Spleen (tissue), 11 donors: ENCODE results near the gene WWC1. TPM values are rescaled to one million over a fixed set of nuclear protein-coding genes. Genes with fewer than 3 reads are reported as not detected.

Source experiments
- DNase-seq: peaks from one replicate; pipeline ENCODE4 v3.0.0-alpha.2; 2020
- H3K27ac ChIP-seq, 8 donors: fragments of 200-600 bp; sonication (generic) in 7 of 8; 1 replicate in 4 of 8; 2 replicates in 4 of 8; pipeline versions ENCODE4 v1.5.0 to v1.8.0; 2016 to 2021; ENCODE audit warnings: inconsistent platforms in 4 of 8, mild to moderate bottlenecking in 4 of 8, moderate library complexity in 1 of 8
- H3K27me3 ChIP-seq, 7 donors: fragments of 200-600 bp; sonication (generic) in 6 of 7; replicated peaks in 1 of 7; 1 replicate in 4 of 7; 2 replicates in 3 of 7; pipeline versions ENCODE4 v1.5.0 to v1.8.0; 2016 to 2021; ENCODE audit warnings: inconsistent platforms in 3 of 7, mild to moderate bottlenecking in 1 of 7
- H3K36me3 ChIP-seq, 6 donors: fragments of 200-600 bp; sonication (generic) in 5 of 6; 1 replicate in 4 of 6; 2 replicates in 2 of 6; pipeline versions ENCODE4 v1.5.0 to v1.8.0; 2016 to 2021; ENCODE audit warnings: inconsistent platforms in 2 of 6
- H3K4me1 ChIP-seq, 6 donors: fragments of 200-600 bp; sonication (generic) in 5 of 6; 1 replicate in 3 of 6; 2 replicates in 3 of 6; pipeline versions ENCODE4 v1.5.0 to v1.8.0; 2016 to 2021; ENCODE audit warnings: inconsistent platforms in 3 of 6
- H3K4me3 ChIP-seq, 8 donors: fragments of 200-600 bp; sonication (generic) in 7 of 8; 1 replicate in 4 of 8; 2 replicates in 4 of 8; pipeline versions ENCODE4 v1.5.0 to v1.8.0; 2016 to 2021; ENCODE audit warnings: inconsistent platforms in 4 of 8, mild to moderate bottlenecking in 4 of 8, moderate library complexity in 2 of 8
- H3K9me3 ChIP-seq, 8 donors: fragments of 200-600 bp; sonication (generic) in 7 of 8; 1 replicate in 4 of 8; 2 replicates in 4 of 8; pipeline versions ENCODE4 v1.5.0 to v1.8.0; 2016 to 2021; ENCODE audit warnings: inconsistent platforms in 4 of 8
- POLR2A ChIP-seq, 3 donors: fragments of 450-650 bp; IDR thresholded peaks; one replicate each; pipeline ENCODE4 v1.5.1; 2017; ENCODE audit warnings: antibody characterized with exemption in 3 of 3, mild to moderate bottlenecking in 1 of 3
- POLR2AphosphoS5 ChIP-seq, 3 donors: sonication (generic); formaldehyde crosslinking; IDR thresholded peaks; one replicate each; pipeline ENCODE4 v1.5.1; 2017; ENCODE audit warnings: antibody characterized with exemption in 3 of 3
- WGBS, 5 donors: extraction: QIAGEN DNeasy Blood & Tissue Kit in 3 of 5; methylation state at CpG; one replicate each; pipeline versions ENCODE4 v1.1.5 to v1.1.7; 2013 to 2018; 5-methylcytosine and 5-hydroxymethylcytosine counted together
- intact Hi-C: fragments of 100-400 bp; cut with DNase I; formaldehyde crosslinking; loops from one replicate; pipeline ENCODE4 v1.15.0; 2023; ENCODE audit warnings: low total_unique reads
- polyA plus RNA-seq, 3 donors: library from polyadenylated mRNA; stranded (reverse); fragments of 200-250 nt; gene quantifications; one replicate each; pipeline ENCODE4 v1.2.1, GENCODE V29; 2013
- total RNA-seq, 7 donors: library from RNA; depleted of rRNA in 3 of 7; stranded (reverse); fragments of >200 nt in 3 of 7; fragmentation: NEBNext Ultra II Directional in 4 of 7; extraction: Animal tissue kit (Norgen Biotek cat#: 25700) in 4 of 7; gene quantifications; one replicate each; pipeline versions ENCODE4 v1.1.0 to v1.2.1, GENCODE V29; 2016 to 2021
- TF ChIP-seq, protein P1 (sequence below), 11 experiments: fragments of 200-600 bp in 7 of 11; fragments of 450-650 bp in 4 of 11; sonication (generic) in 4 of 11; IDR thresholded peaks in 8 of 11; conservative IDR thresholded peaks in 3 of 11; 1 replicate in 7 of 11; 2 replicates in 4 of 11; pipeline versions ENCODE4 v1.4.0 to v1.8.0; 2016 to 2021; ENCODE audit warnings: antibody characterized with exemption in 11 of 11, inconsistent platforms in 4 of 11, mild to moderate bottlenecking in 1 of 11
- donor health status: healthy with polysubstance abuse.
- donor health status: DM: no; HTN: no; CAD: no; lungs with moderate emphysema.
- donor health status: DM: no; HTN: no; CAD: no.
- donor health status: Bipolar disorder and iron deficiency.
- donor health status: healthy.
- donor health status: DM: no; HTN: no; CAD: no.
- donor health status: DM: yes; HTN: yes; CAD: no.

WWC1 gene
- total and polyA plus RNA-seq, 10 donors, result 0.60 to 5.4 (median 1.3) TPM

DNA sequence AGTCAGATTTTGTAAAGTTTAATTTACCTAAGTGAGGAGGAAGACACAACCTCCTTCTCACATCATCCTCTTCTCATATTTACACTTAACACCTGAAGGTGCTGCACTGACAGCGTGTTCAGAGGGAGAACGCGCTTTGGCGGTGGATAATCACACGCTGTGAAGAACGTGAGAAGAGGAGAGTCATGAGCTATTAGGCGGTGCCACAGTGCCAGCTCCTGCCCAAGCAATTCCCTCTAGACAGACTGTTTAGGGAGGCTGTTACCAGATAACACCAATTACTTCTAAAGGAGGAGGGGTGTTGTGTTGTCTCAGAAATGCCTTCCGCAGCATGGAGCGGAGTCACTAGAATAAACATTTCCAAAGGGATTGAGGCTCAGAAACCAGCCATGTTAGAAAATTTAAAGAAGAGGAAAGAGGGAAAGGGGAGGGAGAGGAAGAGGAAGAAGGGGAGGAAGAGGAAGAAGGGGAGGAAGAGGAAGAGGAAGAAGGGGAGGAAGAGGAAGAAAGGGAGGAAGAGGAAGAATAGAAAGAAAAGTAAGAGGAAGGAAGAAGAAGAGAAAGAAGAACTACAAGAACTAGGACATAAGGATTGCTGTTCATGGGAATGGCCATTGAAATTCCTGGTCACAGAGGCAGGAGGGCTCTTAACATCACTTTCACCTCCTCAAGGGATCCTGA lies 37.3 kb upstream of the WWC1 start:
- H3K27ac ChIP-seq, result no peak overlapping the region
- TF ChIP-seq, protein P1, sequence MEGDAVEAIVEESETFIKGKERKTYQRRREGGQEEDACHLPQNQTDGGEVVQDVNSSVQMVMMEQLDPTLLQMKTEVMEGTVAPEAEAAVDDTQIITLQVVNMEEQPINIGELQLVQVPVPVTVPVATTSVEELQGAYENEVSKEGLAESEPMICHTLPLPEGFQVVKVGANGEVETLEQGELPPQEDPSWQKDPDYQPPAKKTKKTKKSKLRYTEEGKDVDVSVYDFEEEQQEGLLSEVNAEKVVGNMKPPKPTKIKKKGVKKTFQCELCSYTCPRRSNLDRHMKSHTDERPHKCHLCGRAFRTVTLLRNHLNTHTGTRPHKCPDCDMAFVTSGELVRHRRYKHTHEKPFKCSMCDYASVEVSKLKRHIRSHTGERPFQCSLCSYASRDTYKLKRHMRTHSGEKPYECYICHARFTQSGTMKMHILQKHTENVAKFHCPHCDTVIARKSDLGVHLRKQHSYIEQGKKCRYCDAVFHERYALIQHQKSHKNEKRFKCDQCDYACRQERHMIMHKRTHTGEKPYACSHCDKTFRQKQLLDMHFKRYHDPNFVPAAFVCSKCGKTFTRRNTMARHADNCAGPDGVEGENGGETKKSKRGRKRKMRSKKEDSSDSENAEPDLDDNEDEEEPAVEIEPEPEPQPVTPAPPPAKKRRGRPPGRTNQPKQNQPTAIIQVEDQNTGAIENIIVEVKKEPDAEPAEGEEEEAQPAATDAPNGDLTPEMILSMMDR (IDR thresholded peaks at IDR 0.05 in 8 of 11, conservative IDR thresholded peaks at IDR 0.05 in 3 of 11), result no peak
- TF ChIP-seq POLR2AphosphoS5 (IDR thresholded peaks at IDR 0.05) (no peak), POLR2A (IDR thresholded peaks at IDR 0.05) (no peak)
- intact Hi-C loops, result no loop called here
- no peaks in the 10 kb centered on the region for H3K9me3 ChIP-seq
- H3K4me1 ChIP-seq, result no peaks in the 10 kb centered on the region
- no peak for DNase-seq
- H3K4me3 ChIP-seq, result no peak overlapping the region
- H3K27me3 ChIP-seq, result no peaks in the 10 kb centered on the region
- 86 to 94% (median 90%) methylated on average over 9 of the region's 9 CpGs for WGBS, 5 donors
- no peaks in the 10 kb centered on the region for H3K36me3 ChIP-seq

DNA sequence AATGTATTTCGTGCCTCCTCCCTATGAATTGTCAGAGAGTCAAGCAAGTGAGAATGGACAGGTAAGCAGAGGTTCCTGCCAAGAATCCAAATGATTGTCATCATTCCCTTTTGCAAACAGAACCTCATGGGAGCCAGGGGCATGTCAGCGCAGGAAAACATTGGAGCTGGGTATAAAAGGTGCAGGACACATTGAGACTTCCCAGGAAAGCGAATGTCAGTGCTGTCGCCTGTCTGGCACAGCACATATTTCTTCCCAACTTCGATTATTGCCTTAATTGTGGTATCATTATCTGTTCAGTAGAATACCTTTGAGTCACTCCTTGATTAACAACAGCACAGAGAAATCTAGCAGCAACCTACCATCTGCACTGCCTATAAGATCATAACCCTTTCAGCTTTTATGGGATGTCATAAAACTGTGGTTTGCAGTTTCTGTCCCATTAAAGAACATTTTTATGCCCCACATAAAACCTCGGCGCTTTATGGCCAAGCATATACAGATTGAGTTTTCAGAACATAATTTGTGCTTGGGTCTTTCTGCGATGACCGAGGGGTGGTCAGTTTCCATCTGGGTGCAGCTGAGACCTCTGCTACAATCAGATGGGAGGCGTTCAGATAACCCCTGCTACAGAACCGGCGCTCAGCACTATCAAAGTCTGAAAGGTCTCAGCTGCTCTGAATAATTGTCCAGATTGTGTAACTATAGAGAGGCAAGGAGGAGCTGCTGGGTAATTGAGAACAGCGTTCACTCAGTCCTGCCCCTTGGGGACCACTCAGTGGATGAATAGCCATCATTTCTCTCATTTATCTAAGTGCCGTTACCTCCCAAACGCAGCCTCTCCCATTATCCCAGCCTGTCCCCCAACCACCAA lies 30.9 kb upstream of the WWC1 start:
- TF ChIP-seq POLR2A (IDR thresholded peaks at IDR 0.05) (no peak), POLR2AphosphoS5 (IDR thresholded peaks at IDR 0.05) (no peak)
- TF ChIP-seq, protein P1 (IDR thresholded peaks at IDR 0.05 in 8 of 11, conservative IDR thresholded peaks at IDR 0.05 in 3 of 11), result no peak
- WGBS, 5 donors, result 80 to 92% (median 86%) methylated on average over 14 to 15 of the region's 15 CpGs
- intact Hi-C loops, result no loop called here

DNA sequence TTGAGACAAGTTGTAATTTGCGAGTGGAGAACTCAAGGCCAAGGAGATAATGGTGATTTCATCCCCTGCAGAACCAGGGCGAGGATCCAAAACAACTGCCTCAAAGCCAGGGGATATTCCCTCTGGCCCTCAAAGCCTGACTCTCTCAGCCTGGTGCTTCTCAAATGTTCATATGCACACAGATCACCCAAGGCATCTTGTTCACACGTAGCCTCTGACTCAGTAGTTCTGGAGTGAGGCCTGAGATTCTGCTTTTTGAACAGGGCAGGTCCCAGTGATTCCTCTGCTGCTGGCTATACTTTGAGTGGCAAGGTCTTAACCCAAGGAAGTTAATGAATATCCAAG lies 30.2 kb upstream of the WWC1 start:
- no peak for DNase-seq
- Histone ChIP-seq H3K9me3 (no peaks in the 10 kb centered on the region), H3K27me3 (peaks cover 0 to 7% (median 0%) of the 10 kb centered on the region in 7 donors), H3K27ac (no peak overlapping the region), H3K4me1 (no peaks in the 10 kb centered on the region), H3K36me3 (no peaks in the 10 kb centered on the region), H3K4me3 (no peak overlapping the region)
- TF ChIP-seq, protein P1 (IDR thresholded peaks at IDR 0.05 in 8 of 11, conservative IDR thresholded peaks at IDR 0.05 in 3 of 11), result no peak
- no peak for TF ChIP-seq POLR2AphosphoS5 (IDR thresholded peaks at IDR 0.05)
- no peak for TF ChIP-seq POLR2A (IDR thresholded peaks at IDR 0.05)
- intact Hi-C loops, result no loop called here
- WGBS, 5 donors, result 38 to 78% (median 69%) methylated on average over 3 of the region's 3 CpGs

More for the DNA sequence above, 30.9 kb upstream of the WWC1 start:
- Histone ChIP-seq H3K9me3 (no peaks in the 10 kb centered on the region), H3K36me3 (no peaks in the 10 kb centered on the region), H3K4me3 (no peak overlapping the region), H3K27ac (no peak overlapping the region), H3K4me1 (no peaks in the 10 kb centered on the region), H3K27me3 (peaks cover 0 to 1% (median 0%) of the 10 kb centered on the region in 7 donors)
- no peak for DNase-seq
